ENCODE measurements around the gene TSPAN18. TPM values are rescaled to one million over a fixed set of nuclear protein-coding genes. Genes with fewer than 3 reads are reported as not detected.

The TSPAN18 gene
- total and polyA plus RNA-seq, 2 of the 8 experiments (the other 6 are each of a cell fraction or from before 2014, with no cell fraction given), result 5.2 to 10.2 TPM

GRCh38 chr11:44936525-44936924, 209.8 kb downstream of the TSPAN18 start (continued):
- TF ChIP-seq EZH2 (IDR thresholded peaks at IDR 0.05; ENCODE audit: low read depth, low read length, severe bottlenecking) (no peak), CEBPB (IDR thresholded peaks at IDR 0.05; ENCODE audit: low read depth, low read length) (no peak), NRF1 (IDR thresholded peaks at IDR 0.05; ENCODE audit: low read depth, low read length) (no peak), SIX5 (IDR thresholded peaks at IDR 0.05; ENCODE audit: low read depth, low read length) (no peak), EP300 (IDR thresholded peaks at IDR 0.05; ENCODE audit: borderline replicate concordance in 1 of 2, low read depth in 2 of 2, low read length in 2 of 2) (no peak), KDM4A (IDR thresholded peaks at IDR 0.05; ENCODE audit: low read depth, low read length, severe bottlenecking) (no peak), E2F6 (IDR thresholded peaks at IDR 0.05) (no peak), RXRA (IDR thresholded peaks at IDR 0.05; ENCODE audit: insufficient read depth, low read depth, low read length) (no peak), NANOG (IDR thresholded peaks at IDR 0.05; ENCODE audit: insufficient read depth, low read depth, low read length, poor library complexity, severe bottlenecking) (no peak), RFX5 (IDR thresholded peaks at IDR 0.05; ENCODE audit: borderline replicate concordance, low read depth, low read length) (no peak), ZNF274 (IDR thresholded peaks at IDR 0.05; ENCODE audit: borderline replicate concordance, extremely low read depth, low read length) (no peak), SIRT6 (IDR thresholded peaks at IDR 0.05; ENCODE audit: low read length) (no peak), FOSL1 (IDR thresholded peaks at IDR 0.05; ENCODE audit: insufficient read depth, low read depth, low read length) (no peak), SRF (IDR thresholded peaks at IDR 0.05; ENCODE audit: low read depth, low read length) (no peak), POU5F1 (IDR thresholded peaks at IDR 0.05; ENCODE audit: low read depth, low read length) (no peak), JUN (IDR thresholded peaks at IDR 0.05; ENCODE audit: low read depth, low read length) (no peak), EGR1 (IDR thresholded peaks at IDR 0.05; ENCODE audit: borderline replicate concordance, low read depth, low read length) (no peak)
- TF ChIP-seq, protein P1, sequence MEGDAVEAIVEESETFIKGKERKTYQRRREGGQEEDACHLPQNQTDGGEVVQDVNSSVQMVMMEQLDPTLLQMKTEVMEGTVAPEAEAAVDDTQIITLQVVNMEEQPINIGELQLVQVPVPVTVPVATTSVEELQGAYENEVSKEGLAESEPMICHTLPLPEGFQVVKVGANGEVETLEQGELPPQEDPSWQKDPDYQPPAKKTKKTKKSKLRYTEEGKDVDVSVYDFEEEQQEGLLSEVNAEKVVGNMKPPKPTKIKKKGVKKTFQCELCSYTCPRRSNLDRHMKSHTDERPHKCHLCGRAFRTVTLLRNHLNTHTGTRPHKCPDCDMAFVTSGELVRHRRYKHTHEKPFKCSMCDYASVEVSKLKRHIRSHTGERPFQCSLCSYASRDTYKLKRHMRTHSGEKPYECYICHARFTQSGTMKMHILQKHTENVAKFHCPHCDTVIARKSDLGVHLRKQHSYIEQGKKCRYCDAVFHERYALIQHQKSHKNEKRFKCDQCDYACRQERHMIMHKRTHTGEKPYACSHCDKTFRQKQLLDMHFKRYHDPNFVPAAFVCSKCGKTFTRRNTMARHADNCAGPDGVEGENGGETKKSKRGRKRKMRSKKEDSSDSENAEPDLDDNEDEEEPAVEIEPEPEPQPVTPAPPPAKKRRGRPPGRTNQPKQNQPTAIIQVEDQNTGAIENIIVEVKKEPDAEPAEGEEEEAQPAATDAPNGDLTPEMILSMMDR (IDR thresholded peaks at IDR 0.05; ENCODE audit: control extremely low read depth in 1 of 3, insufficient read depth in 1 of 3, low read depth in 1 of 3, low read length in 3 of 3), result peak in 2 of 3 experiments; percentile 91 to 98; a peak in 3 of 4 replicates
